Measurements from ENCODE around the gene EARS2.
"Not testable (repeated sequence)": the region's sequence is repeated elsewhere in the genome, so short reads cannot be mapped to it uniquely, and the experiment has no call there.

Gene EARS2

GRCh38 chr16:23566724-23567123, 9.6 kb upstream of the EARS2 start:
- no peak for DNase-seq

- DNase-seq: no peak
Observed at GRCh38 chr16:23564575-23565363, 7.6 kb upstream of the EARS2 start.

GRCh38 chr16:23563186-23563585, 6.0 kb upstream of the EARS2 start:
- DNase-seq: no peak

GRCh38 chr16:23562505-23562904, 5.4 kb upstream of the EARS2 start:
- DNase-seq: no peak

- DNase-seq: no peak
Observed at GRCh38 chr16:23561586-23561985, 4.4 kb upstream of the EARS2 start.

- no peak for DNase-seq
Observed at GRCh38 chr16:23557779-23558702, 891 bp upstream of the EARS2 start.

GRCh38 chr16:23554536-23554935, 2.6 kb downstream of the EARS2 start:
- no peak for DNase-seq

GRCh38 chr16:23552161-23552560, 5.0 kb downstream of the EARS2 start:
- DNase-seq: no peak

GRCh38 chr16:23549938-23550337, 7.2 kb downstream of the EARS2 start:
- no peak for DNase-seq

GRCh38 chr16:23544436-23544835, 12.7 kb downstream of the EARS2 start:
- DNase-seq: no peak

GRCh38 chr16:23540817-23541178, 16.4 kb downstream of the EARS2 start:
- not testable (repeated sequence) for DNase-seq

GRCh38 chr16:23539984-23540816, 16.9 kb downstream of the EARS2 start:
- no peak for DNase-seq

- DNase-seq: no peak
Observed at GRCh38 chr16:23538919-23539278, 18.3 kb downstream of the EARS2 start.

GRCh38 chr16:23537390-23537789, 19.8 kb downstream of the EARS2 start:
- DNase-seq: no peak

GRCh38 chr16:23535901-23536300, 21.2 kb downstream of the EARS2 start:
- DNase-seq: no peak

- DNase-seq: no peak
Observed at GRCh38 chr16:23534868-23535860, 22.0 kb downstream of the EARS2 start.

- no peak for DNase-seq
Observed at GRCh38 chr16:23532448-23532847, 24.7 kb downstream of the EARS2 start.

- no peak for DNase-seq
Observed at GRCh38 chr16:23530062-23530461, 27.1 kb downstream of the EARS2 start.

- no peak for DNase-seq
Observed at GRCh38 chr16:23528644-23529310, 28.4 kb downstream of the EARS2 start.

GRCh38 chr16:23527961-23528643, 29.0 kb downstream of the EARS2 start:
- no peak for DNase-seq

GRCh38 chr16:23524886-23525285, 32.3 kb downstream of the EARS2 start:
- no peak for DNase-seq
